GM21360 (cell line): Measurements from ENCODE around the gene CHST13.

Experiments
- ATAC-seq: cut with Tn5 transposase; IDR thresholded peaks from one replicate; pipeline ENCODE4 v1.9.1; 2021; ENCODE audit warnings: mild to moderate bottlenecking, moderate library complexity; ENCODE audit not compliant: unreplicated experiment

Gene CHST13

DNA sequence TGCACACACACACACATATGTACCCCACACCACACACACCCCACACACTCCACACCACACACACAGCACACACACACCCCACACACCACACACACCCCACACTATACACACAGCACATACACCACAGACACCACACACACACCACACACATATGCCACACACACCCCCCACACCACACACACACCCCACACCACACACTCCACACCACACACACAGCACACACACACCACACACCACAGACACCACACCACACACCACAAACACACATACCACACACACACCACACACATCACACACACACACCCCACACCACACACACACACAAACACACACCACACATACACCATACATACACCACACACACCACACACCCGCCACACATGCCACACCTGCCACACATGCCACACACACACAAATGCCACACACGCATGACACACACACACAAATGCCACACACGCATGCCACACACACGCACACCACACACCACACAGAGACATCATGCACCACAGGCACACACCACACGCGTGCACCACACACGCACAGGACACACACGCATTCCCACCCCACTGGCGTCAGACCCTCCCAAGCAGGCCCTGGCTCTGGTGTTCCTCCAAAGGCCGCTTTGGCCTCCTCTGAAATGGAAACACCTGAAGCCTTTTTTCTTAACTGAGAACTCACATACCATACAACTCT lies 15.7 kb downstream of the CHST13 start:
- ATAC-seq, result no peak

DNA sequence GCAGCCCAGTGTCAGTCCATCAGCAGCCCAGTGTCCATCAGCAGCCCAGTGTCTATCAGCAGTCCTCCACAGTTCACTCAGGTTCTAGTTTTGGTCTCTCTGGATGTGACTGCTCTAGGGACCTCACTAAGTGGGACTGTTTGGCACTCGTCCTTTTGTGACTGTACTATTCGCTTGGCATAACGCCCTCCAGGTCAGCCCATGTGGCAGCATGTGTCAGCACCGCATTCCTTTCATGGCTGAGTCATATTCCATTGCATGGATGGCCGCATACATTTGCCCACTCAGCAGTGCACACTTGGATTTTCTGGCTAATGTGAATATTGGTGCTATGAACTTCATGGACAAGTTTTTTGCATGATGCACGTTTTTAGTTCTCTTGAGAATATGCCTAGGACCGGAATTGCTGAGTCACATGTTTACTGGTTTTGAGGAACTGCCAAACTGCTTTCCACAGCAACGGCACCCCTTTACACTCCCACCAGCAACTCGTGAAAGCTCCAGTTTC lies 16.4 kb downstream of the CHST13 start:
- ATAC-seq, result no peak

DNA sequence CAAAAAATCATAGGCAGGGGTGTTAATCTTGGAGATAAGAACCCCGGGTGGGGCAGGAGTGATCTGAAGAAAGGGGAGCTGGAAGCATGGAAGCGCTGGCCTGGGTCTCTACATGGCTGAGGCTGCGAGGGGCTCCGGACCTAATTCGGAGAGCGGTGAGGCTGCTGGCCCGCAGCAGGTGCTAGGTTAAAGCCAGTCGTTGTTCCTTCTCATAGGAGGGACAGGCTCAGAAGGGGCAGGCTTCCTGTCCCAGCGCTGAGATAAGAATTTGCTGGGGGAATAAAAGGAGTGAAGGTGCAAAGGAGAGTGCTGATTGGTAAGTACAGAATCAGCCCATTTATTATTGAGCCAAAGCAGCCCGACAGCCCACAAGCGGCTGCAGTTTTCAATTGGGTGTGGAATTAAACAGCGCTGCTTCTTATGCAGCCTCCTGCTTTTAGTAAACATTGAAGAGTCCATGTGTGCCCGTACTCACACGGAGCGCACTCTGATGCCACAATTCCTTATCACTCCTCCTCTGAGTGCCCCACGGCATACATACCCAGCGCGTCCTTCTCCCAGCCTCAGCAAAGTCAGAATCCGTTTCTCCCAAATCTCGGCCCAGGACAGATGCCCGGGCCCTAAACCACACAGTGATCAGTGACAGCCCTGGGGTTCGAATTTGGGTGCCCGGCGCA lies 17.1 kb downstream of the CHST13 start:
- ATAC-seq, result no peak

DNA sequence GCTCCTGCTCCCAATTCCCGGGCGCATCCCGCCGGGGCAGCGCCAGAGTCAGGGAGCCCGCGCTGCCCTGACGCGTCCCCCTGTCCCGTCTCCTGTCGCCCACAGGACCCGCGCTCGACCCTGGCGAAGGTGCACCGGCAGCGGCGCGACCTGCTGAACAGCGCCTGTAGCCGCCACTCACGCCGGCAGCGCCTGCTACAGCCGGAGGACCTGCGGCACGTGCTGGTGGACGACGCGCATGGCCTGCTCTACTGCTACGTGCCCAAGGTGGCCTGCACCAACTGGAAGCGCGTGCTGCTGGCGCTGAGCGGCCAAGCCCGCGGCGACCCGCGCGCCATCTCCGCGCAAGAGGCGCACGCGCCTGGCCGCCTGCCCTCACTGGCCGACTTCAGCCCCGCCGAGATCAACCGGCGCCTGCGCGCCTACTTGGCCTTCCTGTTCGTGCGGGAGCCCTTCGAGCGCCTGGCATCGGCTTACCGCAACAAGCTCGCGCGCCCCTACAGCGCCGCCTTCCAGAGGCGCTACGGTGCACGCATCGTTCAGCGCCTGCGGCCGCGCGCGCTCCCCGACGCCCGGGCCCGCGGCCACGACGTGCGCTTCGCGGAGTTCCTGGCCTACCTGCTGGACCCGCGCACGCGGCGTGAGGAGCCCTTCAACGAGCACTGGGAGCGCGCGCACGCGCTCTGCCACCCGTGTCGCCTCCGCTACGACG lies 17.8 kb downstream of the CHST13 start:
- ATAC-seq, result no peak

DNA sequence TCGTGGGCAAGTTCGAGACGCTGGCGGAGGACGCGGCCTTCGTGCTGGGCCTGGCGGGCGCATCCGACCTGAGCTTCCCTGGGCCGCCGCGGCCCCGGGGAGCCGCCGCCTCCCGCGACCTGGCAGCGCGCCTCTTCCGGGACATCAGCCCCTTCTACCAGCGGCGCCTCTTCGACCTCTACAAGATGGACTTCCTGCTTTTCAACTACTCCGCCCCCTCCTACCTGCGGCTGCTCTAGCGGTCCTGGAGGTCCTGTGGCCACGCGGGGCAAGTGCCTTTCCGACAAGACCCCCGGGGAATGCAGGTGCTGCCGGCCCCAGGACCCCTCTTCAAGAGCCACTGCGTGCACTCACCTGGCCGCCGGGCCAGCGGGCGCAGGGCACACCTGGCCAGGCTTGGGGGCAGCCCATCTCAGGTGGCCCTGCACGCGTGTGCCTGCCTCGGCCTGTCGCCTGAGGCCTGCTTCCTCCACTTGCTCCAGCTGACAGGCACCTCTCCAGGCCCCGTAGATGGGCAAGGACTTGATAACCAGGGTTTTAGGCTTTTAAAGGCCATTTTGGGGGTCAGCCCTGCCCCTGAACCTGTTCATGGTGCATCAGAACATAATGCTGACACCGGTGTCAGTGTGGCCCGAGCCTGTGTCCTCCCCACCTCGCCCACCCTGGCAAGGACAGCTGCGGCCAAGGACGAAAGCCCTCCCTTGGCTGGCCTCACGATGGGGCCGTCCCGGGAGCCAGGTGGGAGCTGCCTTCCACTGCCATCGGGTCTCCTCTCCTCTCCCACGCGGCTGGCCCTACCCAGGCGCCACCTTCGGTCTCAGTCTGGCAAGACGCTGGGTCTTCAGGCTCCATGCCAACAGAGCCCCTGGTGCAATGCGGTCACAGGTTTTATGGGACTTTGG lies 18.6 kb downstream of the CHST13 start:
- ATAC-seq, result no peak

DNA sequence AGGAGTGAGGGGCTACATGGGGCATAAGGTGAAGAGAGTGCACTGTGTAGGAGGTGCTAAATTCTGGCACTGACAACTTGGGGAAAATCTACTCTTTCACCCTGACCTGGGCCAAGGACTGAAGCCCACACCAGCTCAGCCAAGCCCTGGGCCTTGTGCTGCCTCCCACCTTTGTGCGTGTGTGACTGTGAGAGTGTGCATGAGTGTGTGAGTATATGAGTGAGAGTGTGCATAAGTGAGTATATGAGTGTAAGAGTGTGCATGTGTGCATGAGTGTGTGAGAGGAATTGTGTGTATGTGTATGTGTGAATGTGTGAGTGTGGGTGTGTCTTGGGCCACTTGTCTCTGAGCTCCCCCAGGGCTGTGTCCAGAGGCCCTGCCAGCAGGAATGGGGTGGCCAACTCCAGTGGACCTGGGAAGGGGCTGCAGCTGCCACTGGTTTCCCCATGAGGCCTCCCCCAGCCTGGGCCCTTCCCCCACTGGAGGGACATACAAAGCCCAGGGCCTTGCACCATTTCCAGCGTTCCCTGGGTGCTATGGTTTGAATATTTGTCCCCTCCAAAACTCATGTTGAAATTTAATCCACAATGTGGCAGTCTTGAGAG lies 19.6 kb downstream of the CHST13 start:
- ATAC-seq, result no peak

DNA sequence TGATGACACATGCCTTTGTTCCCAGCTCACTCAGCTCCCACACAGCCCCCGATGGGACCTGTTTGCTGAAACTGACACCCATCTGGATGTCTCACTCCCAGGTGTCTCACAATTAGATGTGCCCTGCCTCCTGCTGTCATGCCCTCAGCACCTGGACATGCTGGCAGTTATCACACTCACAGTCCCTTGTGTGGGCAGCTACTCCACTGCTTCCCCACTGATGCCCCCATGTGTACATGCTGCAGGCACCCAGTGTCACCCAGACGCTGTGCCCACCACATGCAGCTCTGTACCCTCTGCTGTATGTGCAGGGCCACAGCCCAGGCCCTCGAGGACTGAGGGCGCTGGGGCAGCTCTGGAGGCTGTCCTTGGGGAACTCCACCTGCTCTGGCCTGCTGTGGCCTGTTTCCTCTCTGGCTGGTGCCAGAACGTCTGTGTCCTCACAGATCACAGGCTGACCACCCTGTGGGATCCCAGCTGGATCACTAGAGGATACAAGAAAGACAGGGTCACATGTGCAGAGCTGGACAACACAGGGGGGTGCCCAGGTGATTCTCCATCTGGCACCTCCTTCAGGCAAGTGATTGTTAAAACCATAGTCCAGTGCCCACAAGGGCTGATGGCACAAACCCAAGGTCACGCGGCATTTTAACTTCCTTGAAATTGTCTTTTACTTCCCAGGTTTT lies 20.8 kb downstream of the CHST13 start:
- no peak for ATAC-seq

DNA sequence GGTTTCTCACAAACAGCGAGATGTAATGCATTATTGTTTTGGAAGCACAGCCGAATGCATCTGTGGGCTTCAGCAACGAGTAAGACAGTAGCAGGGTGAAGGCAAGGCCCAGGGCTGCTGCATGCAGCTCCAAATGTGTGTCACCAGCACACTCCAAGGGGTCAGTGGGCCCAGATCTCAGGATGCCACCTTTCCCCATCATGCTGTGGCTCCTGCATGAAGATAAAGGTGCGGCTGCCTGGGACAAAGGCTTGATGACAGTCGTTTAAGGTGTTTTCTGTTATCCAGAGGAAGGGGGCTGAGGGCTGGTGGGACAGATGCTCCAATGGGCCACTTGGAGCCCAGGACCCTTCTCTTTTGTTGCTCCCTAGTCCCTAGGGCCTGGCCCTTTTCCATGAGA lies 21.6 kb downstream of the CHST13 start:
- ATAC-seq, result no peak

DNA sequence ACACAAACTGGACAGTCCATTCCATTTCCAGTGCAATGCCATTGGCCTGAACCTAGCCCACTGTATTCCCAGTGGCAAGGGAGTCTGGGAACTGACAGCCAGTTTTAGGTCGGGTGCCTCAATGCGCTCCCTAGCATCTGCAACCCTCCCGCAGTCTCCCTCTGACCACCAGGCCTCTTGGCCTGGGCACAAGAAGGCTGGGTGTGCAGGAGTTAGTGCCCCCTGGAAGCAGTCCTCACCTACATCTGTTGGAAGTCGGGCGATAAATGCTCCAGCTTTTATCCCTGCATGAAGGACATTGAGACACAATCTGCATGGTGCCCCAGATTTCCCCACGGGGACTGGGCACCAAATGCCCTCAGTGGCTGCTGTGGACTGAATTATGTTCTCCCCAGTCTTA lies 22.1 kb downstream of the CHST13 start:
- no peak for ATAC-seq

DNA sequence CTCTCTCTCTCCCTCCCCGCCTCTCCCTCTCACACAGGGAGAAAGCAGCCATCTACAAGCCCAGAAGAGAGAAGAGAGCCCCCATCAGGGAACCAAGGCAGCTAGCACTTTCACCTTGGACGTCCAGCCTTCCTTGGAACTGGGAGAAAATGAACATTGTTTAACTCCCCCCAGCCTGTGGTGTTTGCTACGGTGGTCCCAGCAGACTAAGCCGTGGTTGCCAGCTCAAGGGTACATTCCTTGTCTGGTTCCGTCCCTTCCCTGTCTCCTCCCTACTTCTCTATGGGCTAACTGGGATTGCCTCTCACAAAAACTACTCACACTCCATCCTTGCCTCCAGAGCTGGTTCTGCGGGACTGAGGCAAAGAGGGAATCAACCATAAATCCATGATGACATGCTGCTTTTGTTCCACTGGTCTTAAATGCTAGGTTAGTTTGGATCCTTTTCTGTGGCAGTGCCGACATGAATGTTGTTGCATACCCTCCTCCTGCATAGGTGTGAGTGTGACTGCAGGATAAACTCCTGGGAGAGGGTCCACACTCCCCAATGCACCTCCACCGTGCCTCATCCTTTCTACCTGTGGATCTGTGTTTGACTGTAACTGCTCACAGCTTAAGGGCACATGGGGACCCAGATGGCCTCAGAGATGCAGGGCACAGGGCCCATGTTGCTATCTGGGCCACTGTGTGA lies 22.7 kb downstream of the CHST13 start:
- ATAC-seq, result no peak

DNA sequence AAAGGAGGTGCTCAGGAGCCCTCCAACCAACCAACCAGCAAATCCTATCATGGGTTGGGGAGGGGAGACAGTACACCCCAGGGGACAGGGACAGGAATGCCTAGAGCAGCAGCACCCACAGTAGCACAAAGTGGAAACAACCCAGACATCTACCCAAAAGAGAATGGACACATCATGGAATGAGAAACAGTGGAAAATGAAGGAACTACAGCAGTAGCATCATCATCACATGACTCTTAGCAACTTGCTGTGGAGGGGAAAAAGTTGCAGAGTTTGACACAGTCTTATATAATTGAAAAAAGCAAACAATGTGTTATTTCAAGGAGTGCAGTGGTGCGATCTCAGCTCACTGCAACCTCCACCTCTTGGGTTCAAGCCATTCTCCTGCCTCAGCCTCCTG lies 23.8 kb downstream of the CHST13 start:
- ATAC-seq, result no peak

DNA sequence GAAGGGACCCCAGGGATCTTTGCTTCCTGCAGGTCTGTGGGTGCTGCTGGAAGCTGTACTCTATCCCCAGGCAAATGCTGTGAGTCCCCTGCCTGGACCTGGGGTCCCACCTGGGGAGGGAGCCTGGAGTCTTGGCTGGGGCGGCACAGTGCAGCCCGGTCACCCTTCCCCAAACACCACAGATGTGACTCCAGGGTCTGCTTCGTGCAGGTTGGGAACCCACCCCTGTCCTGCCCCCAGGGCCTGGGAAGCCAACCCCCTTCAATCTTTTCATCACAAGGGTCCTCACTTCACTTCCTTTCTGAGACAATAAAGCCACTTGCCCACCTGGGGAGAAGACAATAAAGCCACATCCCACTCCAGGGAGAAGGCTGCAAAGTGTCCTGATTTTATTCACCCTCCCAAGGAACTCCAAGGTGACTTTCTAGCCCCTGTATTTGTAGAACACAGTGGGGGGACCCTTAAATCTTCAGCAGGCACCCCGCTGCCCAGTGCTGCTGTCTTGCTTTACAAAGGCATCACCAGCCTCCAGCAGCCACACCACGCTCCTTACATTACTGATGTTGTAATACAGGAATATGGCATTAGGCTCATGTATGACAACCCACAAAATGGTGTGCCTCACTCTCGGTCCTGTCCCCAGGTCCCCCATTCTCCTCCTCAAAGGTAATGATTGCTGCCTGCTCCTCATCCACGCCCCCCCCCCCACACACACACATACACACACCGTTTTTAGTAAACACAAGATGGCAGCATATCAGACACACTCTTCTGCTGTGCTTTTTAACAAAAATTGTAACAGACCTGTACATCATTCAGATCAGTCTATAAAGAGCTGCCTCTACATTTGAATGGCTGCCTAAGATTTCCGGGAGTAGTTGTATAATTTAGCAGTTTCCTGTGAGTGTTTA lies 24.9 kb downstream of the CHST13 start:
- no peak for ATAC-seq

DNA sequence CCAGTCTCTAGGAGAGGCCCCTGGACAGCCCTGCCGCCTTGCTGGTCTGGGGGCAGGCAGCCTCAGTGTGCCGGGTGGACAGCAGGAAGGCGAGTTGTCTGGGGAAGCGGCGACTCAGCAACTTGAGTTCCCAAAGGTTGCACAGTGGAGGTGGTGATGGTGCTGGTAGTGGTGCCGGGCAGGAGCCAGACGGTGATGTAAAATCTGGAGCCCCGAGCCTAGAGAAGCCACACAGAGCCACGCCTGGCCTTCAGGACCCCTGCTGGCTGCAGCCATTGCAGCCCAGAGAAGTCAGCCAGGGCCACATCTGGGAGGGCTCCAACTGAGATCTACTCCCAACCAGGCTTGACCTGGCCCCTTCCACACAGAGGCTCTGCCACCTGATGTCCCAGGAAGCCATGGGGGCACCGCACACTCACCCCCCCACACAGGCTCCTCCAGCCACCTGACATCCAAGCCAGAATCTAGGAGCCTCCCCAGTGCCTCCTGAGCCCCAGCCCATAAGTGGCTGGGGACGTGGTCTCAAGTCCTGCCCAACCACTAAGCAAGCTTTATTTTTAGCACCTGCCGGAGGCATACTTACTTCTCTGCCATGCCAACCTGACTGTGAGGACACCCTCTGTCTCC lies 26.0 kb downstream of the CHST13 start:
- no peak for ATAC-seq

DNA sequence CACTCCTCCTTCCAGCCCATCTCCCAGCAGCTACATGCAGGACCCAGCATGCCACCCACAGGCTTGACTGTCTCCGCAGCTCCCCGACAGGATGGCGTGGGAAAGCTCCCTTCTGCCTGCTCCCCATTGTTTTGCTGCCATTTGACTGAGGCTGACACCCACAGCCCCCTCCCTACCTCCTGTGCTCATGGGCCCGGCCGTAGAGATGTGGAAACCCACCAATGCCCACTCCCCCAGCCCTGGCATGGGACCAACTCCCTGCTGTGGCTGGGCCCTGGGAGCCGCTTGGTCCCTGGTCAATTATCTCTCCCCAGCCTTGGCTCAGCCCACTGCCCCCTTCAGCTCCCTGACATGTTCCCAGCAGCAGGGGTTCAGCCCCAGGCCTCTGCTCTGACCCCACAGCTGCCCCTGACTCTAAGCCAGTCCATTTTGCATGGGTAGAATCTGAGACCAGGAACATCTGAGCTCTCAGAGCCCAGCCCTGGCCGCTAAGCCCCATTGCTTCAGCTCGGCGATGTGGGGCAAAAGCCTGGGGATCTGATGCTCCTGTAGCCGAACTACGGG lies 26.6 kb downstream of the CHST13 start:
- no peak for ATAC-seq

DNA sequence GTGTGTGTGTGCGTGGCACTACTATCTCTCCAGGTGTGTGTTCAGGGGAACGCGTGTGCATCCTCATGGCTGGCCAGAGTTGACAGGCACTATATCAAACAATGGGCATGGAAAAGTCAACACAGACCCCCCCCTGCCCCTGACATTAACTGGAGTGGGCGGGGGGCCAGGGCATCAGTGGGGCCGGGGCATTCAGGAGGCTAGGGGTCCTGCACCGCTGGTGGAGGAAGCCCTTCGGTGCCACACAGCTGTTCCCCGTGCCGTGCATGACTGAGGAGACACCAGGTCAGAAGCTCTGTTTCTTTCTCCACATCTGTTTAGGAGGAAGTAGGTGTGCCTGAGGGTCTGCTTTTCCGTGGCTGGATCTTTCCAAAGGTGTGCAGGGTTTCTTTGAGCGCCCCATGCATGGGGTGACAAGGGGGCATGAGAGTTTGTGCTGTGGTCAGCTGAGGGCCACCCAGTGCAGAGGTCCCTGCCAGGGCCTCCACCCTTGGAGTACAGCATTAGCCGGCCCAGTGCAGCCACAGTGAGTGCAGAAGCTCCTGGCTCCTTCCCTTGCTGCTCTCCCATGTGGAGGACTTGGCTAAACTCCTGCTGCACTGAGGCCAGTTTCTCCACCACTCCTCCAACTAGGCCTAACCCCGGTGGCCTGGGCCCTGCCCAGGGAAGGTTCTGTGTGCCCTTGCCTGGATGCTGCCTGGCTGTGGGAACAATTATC lies 27.3 kb downstream of the CHST13 start:
- no peak for ATAC-seq

DNA sequence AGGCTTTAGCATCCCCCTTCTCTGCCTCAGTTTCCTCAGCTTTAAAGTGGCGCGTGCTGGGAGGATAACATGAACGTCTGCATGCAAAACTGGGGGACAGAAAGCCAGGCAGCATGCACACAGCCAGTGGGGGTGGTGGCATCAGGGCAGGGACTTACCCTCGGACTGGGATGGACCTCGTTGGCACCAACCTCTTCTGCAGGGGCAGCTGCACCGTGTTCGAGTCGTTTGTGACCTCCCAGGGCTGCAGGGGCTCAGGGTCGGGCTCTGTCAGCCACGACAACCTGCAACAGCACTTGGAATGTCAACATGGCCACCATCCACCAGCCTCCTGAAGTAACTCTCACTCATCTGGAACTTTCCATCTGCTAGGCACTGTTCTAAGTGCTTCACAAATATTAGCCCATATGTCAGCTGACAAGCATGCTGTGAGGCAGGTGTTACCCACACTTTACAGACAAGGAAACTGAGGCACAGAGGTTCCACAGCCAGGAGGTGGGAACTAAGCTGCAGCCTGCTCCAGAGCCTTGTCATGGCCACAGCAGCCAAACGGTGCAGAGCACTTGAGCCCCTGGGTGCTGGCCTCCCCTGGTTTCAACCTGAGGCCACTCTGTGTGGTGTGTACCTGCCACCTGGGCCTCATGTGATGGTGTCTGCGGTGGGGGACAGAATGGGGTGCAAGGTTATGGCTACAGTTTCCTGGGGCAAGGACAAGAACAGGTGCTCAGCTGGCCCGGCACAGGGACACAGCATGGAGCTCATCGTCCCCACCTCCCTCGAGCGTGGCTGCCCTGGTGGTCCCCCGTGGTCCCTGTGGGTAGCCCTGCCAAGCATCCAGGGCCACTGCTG lies 28.1 kb downstream of the CHST13 start:
- ATAC-seq, result no peak
